Activated gamma-delta T cell (primary cell): ENCODE results near the gene ZGRF1.
A peak's percentile ranks its signal among the peaks of the same experiment; 100 is the strongest.
"Not testable (repeated sequence)": the region's sequence is repeated elsewhere in the genome, so short reads cannot be mapped to it uniquely, and the experiment has no call there.

Source experiments
- DNase-seq: peaks from one replicate; lab custom pipeline; 2025; lab: John Stamatoyannopoulos, UW
- total RNA-seq, 2 donors: gene quantifications; one replicate each; lab custom pipeline; 2026; lab: John Stamatoyannopoulos, UW

The ZGRF1 gene
- 39.0 to 42.6 reads per million in 2 donors for total RNA-seq

GRCh38 chr4:112636688-112637551 is at the start of gene ZGRF1, which contains the start of gene LARP7:
ZGRF1 (minus strand) TSS chr4:112636909; CDS start chr4:112633176, 3,733 bp downstream.
LARP7 (plus strand) TSS chr4:112637143; CDS start chr4:112644670, 7,527 bp downstream.
- DNase-seq: peak; percentile 92

GRCh38 chr4:112680996-112681395 is 44.3 kb upstream of the ZGRF1 start:
- no peak for DNase-seq

GRCh38 chr4:112677519-112678091 is 40.9 kb upstream of the ZGRF1 start:
- no peak for DNase-seq

GRCh38 chr4:112674376-112674775 is 37.7 kb upstream of the ZGRF1 start:
- DNase-seq: no peak

- DNase-seq: no peak
Measured at GRCh38 chr4:112673686-112674085, 37.0 kb upstream of the ZGRF1 start.

- no peak for DNase-seq
Measured at GRCh38 chr4:112673076-112673475, 36.4 kb upstream of the ZGRF1 start.

GRCh38 chr4:112668131-112668530 is 31.4 kb upstream of the ZGRF1 start:
- no peak for DNase-seq

GRCh38 chr4:112664611-112665010 is 27.9 kb upstream of the ZGRF1 start:
- DNase-seq: no peak

- DNase-seq: not testable (repeated sequence)
Measured at GRCh38 chr4:112656115-112656514, 19.4 kb upstream of the ZGRF1 start.

- no peak for DNase-seq
Measured at GRCh38 chr4:112655270-112655669, 18.6 kb upstream of the ZGRF1 start.

- no peak for DNase-seq
Measured at GRCh38 chr4:112652216-112652615, 15.5 kb upstream of the ZGRF1 start.

GRCh38 chr4:112651641-112652040 is 14.9 kb upstream of the ZGRF1 start:
- no peak for DNase-seq

- no peak for DNase-seq
Measured at GRCh38 chr4:112650332-112650731, 13.6 kb upstream of the ZGRF1 start.

GRCh38 chr4:112649055-112649408 is 12.3 kb upstream of the ZGRF1 start:
- no peak for DNase-seq

- DNase-seq: no peak
Measured at GRCh38 chr4:112648263-112649054, 11.8 kb upstream of the ZGRF1 start.

- DNase-seq: no peak
Measured at GRCh38 chr4:112647785-112648184, 11.1 kb upstream of the ZGRF1 start.

GRCh38 chr4:112646632-112647537 is 10.2 kb upstream of the ZGRF1 start:
- no peak for DNase-seq

GRCh38 chr4:112645541-112646329 is 9.0 kb upstream of the ZGRF1 start:
- DNase-seq: no peak

GRCh38 chr4:112644595-112645535 is 8.2 kb upstream of the ZGRF1 start:
- DNase-seq: not testable (repeated sequence)
